BE2C (cell line): Measurements from ENCODE around the gene IDS. TPM values are rescaled to one million over a fixed set of nuclear protein-coding genes. Genes with fewer than 3 reads are reported as not detected.
"Not testable (repeated sequence)": the region's sequence is repeated elsewhere in the genome, so short reads cannot be mapped to it uniquely, and the experiment has no call there.

Experiments
- DNase-seq: peaks from one replicate; pipeline ENCODE4 v3.0.0-alpha.2; 2020
- H3K27me3 ChIP-seq: fragments of 250-450 bp; sonication (Bioruptor Pico); 2 replicates; pipeline ENCODE4 v1.5.1; 2020; ENCODE audit warnings: mild to moderate bottlenecking
- H3K36me3 ChIP-seq: fragments of 250-450 bp; sonication (Bioruptor Pico); 2 replicates; pipeline ENCODE4 v1.5.1; 2020; ENCODE audit warnings: mild to moderate bottlenecking
- H3K4me1 ChIP-seq: fragments of 250-450 bp; sonication (Bioruptor Pico); 2 replicates; pipeline ENCODE4 v1.5.1; 2020
- H3K4me3 ChIP-seq: 2 replicates; pipeline ENCODE4 v1.5.1; 2011; ENCODE audit warnings: low read depth, low read length
- H3K9me3 ChIP-seq: fragments of 250-450 bp; sonication (Bioruptor Pico); 2 replicates; pipeline ENCODE4 v1.5.1; 2020
- polyA plus RNA-seq: library from polyadenylated mRNA; unstranded; fragments of >200 nt; gene quantifications from one replicate; pipeline ENCODE4 v1.2.1, GENCODE V29; 2012; ENCODE audit warnings: low read depth, missing spikeins; ENCODE audit not compliant: insufficient read length, insufficient read depth
- TF ChIP-seq, protein P1 (sequence below): IDR thresholded peaks from 2 replicates; pipeline ENCODE4 v1.5.1; 2012; ENCODE audit warnings: mild to moderate bottlenecking, low read depth, low read length

Gene IDS, protein sequence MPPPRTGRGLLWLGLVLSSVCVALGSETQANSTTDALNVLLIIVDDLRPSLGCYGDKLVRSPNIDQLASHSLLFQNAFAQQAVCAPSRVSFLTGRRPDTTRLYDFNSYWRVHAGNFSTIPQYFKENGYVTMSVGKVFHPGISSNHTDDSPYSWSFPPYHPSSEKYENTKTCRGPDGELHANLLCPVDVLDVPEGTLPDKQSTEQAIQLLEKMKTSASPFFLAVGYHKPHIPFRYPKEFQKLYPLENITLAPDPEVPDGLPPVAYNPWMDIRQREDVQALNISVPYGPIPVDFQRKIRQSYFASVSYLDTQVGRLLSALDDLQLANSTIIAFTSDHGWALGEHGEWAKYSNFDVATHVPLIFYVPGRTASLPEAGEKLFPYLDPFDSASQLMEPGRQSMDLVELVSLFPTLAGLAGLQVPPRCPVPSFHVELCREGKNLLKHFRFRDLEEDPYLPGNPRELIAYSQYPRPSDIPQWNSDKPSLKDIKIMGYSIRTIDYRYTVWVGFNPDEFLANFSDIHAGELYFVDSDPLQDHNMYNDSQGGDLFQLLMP
- polyA plus RNA-seq = 213 TPM

DNA sequence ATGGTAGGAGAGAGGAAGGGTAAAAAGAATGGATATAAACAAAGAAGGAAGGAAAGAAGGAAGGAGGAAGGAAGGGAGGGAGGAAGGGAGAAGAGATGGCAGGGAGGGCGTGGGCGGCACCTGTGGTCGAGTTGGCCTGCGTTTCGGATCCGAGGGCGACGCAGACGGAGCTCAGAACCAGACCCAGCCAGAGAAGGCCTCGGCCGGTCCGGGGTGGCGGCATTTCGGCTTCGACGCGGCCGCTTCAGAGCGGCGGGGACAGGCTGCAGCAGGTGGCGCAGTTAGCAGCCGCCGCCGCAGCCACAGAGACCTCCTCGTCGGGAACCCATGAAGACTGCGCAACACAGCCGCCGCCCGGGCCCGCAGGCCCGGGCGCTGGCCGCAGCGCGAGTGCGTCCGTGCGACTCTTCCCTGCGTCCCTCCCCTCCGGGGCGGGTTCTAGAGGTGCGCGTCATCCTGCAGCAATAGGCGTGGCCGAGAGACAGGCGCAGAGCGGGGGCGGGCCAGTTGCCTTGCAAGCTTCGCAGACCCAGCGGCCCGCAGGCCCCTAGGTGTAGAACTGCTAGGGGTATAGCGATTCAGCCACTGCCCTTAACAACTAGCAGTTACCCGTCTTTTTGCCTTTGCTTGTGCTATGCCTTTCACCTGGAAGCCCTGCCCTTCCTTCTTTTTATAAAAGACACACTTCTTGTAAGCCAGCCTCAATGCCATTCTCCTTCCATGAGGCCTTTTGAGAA, at the start of gene IDS:
Gene IDS (minus strand): TSS at position 392 of the 737 bp plus-strand sequence. CDS start 169 bp downstream, at position 223.
- peaks cover 17% of the 10 kb centered on the region for H3K36me3 ChIP-seq
- no peaks in the 10 kb centered on the region; the same call in 1 of the 2 replicates for H3K4me1 ChIP-seq
- no peaks in the 10 kb centered on the region for H3K9me3 ChIP-seq
- TF ChIP-seq, protein P1, sequence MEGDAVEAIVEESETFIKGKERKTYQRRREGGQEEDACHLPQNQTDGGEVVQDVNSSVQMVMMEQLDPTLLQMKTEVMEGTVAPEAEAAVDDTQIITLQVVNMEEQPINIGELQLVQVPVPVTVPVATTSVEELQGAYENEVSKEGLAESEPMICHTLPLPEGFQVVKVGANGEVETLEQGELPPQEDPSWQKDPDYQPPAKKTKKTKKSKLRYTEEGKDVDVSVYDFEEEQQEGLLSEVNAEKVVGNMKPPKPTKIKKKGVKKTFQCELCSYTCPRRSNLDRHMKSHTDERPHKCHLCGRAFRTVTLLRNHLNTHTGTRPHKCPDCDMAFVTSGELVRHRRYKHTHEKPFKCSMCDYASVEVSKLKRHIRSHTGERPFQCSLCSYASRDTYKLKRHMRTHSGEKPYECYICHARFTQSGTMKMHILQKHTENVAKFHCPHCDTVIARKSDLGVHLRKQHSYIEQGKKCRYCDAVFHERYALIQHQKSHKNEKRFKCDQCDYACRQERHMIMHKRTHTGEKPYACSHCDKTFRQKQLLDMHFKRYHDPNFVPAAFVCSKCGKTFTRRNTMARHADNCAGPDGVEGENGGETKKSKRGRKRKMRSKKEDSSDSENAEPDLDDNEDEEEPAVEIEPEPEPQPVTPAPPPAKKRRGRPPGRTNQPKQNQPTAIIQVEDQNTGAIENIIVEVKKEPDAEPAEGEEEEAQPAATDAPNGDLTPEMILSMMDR = no peak
- peak within 1 kb of the TSS; percentile 76 for H3K4me3 ChIP-seq
- H3K27me3 ChIP-seq = no peaks in the 10 kb centered on the region
- peak; percentile 92 for DNase-seq

DNA sequence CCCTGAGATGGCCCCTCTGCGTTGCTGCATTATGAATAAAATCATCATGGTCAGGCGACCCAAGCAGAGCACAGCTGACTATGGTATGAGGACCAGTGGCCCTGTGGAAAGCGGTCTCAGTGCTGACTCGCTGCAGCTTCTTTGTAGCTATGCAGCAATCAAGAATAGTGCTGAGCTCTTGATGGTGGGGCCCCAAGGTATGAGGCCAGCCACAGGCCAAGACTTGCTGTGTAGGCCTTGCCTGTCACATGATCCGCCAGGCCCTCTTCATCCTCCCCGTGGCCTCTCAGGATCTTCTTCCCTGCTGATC, 46.8 kb upstream of the IDS start:
- H3K36me3 ChIP-seq, H3K4me1 ChIP-seq, H3K4me3 ChIP-seq, H3K9me3 ChIP-seq, DNase-seq, H3K27me3 ChIP-seq: not testable (repeated sequence)

DNA sequence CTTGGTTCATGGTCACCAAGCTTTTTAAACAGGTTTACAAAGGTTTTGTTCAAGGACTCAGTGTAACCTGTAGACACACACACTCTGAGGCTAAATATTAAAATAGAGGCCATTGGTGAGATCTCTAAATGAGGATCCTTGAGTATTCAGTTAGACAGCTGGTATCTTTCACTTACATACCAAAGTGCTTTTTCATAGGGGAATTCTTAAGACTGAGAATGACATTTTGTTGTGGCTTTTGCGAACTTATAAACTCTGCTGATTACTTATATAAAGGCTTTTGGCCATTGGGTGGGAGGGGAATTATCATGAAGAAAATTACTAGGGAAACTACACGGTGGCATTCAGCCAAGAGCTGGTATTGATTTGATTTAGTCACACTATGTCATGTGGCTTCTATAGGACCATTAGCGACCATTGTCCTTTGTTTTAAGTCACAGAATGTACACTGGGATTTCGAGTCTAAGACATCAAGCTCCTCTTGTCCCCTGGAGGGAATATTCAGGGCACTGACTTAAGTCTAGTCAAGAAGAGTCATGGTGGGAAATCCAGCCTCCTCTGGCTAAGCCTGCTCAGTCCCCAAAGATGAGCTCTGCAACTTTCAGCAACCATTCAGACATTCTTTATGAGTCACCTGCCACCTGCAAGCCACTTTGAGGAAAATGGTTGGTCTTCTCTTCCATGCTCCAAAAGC, 46.3 kb upstream of the IDS start:
- not testable (repeated sequence) for H3K4me1 ChIP-seq, H3K36me3 ChIP-seq, H3K27me3 ChIP-seq, DNase-seq, H3K9me3 ChIP-seq, H3K4me3 ChIP-seq

DNA sequence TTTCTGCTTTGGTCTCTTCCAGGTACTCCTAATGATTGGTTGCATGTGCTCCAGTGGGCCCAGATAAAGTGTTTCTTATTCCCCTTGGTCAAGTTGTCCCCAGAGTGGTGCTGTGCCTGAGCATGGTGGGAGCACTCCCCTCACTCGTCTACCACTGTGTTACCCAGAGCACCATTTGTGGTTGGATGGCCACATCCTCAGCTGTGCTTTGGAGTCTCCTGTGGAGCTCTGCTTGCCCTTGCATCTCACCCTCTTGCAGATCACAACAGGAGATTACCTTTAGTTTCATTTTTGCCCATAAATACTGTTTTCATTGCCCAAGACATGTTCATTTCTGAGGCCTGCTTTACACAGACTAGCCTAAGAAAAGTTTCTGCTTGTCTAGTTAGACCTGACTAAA, 45.3 kb upstream of the IDS start:
- not testable (repeated sequence) for H3K9me3 ChIP-seq, H3K4me3 ChIP-seq, H3K4me1 ChIP-seq, DNase-seq, H3K36me3 ChIP-seq, H3K27me3 ChIP-seq

DNA sequence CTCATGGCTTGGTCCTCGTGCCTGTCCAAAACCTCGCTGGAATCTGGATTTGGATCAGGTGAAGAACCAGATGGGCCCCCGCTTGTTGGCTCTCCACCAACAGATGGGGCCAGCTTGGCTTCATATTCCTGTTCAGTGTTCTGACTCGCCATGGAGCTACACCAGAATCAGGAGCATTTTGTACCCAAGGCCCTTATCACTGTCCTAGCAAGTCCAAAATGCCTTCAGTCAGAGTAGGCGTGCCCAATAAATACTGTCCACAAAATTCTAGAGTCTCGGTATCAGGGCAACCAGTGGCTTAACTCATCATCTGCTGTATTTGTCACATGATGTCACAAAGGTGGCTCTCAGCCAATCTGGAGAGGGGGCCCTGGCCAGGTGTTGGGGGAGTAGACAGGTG, 44.6 kb upstream of the IDS start, which contains the start of gene HSFX3:
Gene HSFX3 (minus strand): TSS at position 224 of the 400 bp plus-strand sequence. CDS start 72 bp downstream, at position 152.
- not testable (repeated sequence) for H3K9me3 ChIP-seq, H3K36me3 ChIP-seq, DNase-seq, H3K4me1 ChIP-seq, H3K27me3 ChIP-seq, H3K4me3 ChIP-seq

DNA sequence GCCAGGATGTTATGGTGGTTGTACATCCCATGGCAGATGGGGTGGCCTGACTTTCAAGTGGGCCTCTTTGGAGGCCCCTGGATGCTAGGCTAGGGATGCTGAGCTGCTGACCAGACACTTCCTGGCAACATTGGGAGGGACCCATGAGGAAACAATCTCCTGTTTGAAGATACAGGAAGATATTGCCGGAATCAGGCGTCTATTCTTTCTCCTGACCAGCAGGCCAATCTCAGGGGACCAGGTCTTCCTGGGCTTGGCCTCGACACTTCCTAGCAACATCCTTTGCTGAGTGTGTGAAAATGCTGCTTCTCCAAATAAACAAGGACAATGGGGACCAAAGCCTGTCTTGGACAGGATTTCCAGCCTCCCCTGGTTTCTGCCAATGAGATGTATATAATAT, 42.7 kb upstream of the IDS start:
- H3K9me3 ChIP-seq, H3K27me3 ChIP-seq, H3K36me3 ChIP-seq, H3K4me1 ChIP-seq, H3K4me3 ChIP-seq, DNase-seq: not testable (repeated sequence)

DNA sequence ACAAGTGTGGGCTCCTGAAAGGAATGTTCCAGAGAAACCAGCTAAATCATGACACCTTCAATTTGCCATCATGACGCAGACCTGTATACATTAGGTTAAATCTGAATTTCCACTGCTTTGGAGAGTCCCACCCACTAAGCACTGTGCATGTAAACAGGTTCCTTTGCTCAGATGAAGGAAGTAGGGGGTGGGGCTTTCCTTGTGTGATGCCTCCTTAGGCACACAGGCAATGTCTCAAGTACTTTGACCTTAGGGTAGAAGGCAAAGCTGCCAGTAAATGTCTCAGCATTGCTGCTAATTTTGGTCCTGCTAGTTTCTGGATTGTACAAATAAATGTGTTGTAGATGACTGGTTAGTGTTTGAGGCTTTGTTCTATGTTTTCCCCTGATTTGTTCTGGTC, 41.9 kb upstream of the IDS start:
- not testable (repeated sequence) for DNase-seq, H3K36me3 ChIP-seq, H3K9me3 ChIP-seq

DNA sequence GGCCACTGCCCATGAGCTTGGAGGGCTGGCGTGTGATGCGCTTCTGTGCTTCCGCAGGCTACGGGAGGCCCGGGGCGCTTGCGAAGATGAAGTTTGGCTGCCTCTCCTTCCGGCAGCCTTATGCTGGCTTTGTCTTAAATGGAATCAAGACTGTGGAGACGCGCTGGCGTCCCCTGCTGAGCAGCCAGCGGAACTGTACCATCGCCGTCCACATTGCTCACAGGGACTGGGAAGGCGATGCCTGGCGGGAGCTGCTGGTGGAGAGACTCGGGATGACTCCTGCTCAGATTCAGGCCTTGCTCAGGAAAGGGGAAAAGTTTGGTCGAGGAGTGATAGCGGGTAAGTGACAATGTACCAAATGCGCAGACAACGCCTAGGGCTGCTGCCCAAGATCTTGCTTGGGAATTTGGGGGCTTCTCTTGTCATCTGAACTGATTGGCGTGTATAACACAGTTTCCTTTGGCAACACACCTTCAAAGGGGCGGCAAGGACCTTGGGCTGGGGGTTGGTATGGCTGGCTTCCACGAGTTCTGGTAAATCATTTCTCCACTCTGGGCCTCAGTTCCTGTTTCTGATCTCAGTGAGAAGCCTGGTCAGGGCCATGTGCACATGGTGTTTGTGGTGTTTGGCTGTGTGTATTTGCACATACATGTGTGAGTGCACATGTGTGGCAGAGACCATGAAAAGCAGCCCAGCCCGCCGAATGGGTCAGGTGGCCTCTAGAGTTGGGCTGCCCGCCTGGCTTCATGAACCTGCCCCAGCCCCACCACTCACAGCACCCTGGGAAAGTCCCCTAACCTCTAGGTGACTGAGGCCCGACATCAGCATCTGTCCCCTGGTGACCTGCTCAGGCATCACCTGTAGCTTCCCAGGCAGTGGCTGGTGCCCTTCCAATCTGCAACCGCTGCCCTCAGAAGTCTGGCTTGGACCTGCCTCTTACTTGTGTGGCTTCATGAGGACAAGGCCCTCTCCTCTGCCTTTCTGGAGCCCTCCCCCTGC, 40.7 kb upstream of the IDS start:
- H3K36me3 ChIP-seq, H3K4me1 ChIP-seq, H3K9me3 ChIP-seq, H3K4me3 ChIP-seq, H3K27me3 ChIP-seq: not testable (repeated sequence)
- peak; percentile 65 for DNase-seq
- TF ChIP-seq, protein P1 = peak; percentile 40

More for the DNA sequence above, 41.9 kb upstream of the IDS start:
- not testable (repeated sequence) for H3K4me1 ChIP-seq, H3K27me3 ChIP-seq, H3K4me3 ChIP-seq
